ENCODE measurements around the gene LRFN3.
"Not testable (repeated sequence)": the region's sequence is repeated elsewhere in the genome, so short reads cannot be mapped to it uniquely, and the experiment has no call there.

The LRFN3 gene

GRCh38 chr19:35935911-35936737, at the start of gene LRFN3:
TSS of gene LRFN3 (plus strand) at chr19:35936374. CDS start at chr19:35939426, 3,052 bp downstream.
- DNase-seq, result no peak

GRCh38 chr19:35887197-35887596, 49.0 kb upstream of the LRFN3 start:
- no peak for DNase-seq

GRCh38 chr19:35888398-35888797, 47.8 kb upstream of the LRFN3 start:
- DNase-seq, result no peak

DNA sequence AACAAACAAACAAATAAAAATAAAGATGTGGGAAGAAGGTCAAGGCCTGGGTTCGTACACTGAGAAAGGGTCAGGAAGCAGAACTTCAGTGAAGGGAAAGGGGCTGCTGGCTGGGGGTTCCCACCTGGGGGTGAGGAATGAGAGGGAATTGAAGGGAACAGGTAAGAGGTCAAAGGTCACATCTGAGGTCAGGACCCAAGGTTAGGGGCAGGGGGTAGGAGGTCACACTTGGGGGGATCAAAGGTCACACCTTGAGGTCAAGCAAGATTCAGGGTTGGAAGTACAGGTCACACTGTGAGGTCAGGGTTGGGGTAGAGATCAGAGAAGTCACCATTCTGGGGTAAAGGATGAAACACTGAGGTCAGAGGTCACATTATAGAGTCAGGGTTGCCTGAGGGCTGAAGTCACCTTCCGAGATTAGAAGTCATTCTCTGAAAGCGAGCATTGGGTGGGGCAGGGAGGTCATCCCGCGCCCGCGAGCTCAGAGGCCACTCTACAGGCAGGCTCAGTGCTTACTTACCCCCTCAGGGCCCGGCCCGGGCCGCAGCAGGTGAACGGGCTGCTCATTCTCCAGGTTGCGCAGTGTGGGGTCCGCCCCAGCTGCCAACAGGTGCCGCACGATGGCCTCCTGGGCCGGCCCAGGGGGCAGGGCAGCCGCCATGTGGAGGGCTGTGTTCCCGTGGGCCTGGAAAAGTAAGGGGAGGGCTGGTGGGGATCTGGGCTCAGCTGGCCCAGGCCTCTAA, 46.6 kb upstream of the LRFN3 start:
- DNase-seq, result no peak

- no peak for DNase-seq
Measured at GRCh38 chr19:35890113-35890650, 46.0 kb upstream of the LRFN3 start.

DNA sequence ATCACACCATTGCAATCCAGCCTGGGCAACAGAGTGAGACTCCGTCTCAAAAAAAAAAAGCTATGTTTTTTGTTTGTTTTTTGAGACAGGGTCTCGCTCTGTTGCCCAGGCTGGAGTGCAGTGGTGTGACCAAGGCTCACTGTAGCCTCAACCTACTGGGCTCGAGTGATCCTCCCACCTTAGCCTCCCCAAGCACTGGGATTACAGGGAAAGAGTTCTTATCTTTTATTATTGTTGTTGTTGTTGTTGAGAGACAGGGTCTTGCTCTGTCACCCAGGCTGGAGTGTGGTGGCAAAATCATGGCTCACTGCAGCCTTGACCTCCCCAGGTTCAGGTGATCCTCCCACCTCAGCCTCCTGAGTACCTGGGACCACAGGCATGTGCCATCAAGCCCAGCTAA, 44.4 kb upstream of the LRFN3 start:
- not testable (repeated sequence) for DNase-seq

GRCh38 chr19:35894342-35894741, 41.8 kb upstream of the LRFN3 start:
- DNase-seq, result no peak

GRCh38 chr19:35895911-35896642, 40.1 kb upstream of the LRFN3 start:
- DNase-seq, result no peak

GRCh38 chr19:35896643-35897040, 39.5 kb upstream of the LRFN3 start:
- no peak for DNase-seq

- DNase-seq, result no peak
Measured at GRCh38 chr19:35897706-35898451, 38.3 kb upstream of the LRFN3 start.

GRCh38 chr19:35898499-35898809, 37.7 kb upstream of the LRFN3 start:
- no peak for DNase-seq

DNA sequence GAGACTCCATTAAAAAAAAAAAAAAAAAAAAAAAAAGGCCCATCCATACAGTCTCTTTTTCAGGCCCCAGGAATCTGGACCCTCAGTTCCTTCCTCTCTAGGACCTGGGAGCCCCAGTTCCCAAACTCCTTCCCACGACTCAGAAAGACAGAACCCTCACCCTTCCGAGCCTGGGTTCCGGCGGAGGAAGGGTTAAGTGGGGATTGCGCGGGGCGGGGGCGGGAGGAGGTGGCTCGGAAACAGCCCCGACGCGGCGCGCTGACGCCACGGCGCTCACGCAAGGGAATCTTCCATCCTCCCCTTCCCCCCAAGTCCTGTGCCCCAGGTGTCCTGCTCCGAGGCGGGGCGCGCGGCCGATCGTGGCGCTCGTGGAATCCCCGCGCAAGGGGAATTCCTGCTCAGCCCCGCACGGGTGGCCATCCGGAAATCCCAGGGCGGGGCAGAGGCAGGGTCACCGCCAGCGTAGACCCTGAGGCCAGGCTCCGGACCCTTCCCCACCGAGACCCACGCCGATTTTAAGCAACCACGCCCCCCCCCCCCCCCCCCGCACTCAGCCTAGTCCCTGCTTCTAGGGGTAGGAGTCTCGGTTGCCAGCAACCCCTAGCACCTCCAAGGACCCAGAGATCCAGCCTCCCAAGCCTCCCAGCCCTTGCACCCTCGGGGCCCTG, 36.5 kb upstream of the LRFN3 start:
- DNase-seq, result peak; percentile 37 to 62

DNA sequence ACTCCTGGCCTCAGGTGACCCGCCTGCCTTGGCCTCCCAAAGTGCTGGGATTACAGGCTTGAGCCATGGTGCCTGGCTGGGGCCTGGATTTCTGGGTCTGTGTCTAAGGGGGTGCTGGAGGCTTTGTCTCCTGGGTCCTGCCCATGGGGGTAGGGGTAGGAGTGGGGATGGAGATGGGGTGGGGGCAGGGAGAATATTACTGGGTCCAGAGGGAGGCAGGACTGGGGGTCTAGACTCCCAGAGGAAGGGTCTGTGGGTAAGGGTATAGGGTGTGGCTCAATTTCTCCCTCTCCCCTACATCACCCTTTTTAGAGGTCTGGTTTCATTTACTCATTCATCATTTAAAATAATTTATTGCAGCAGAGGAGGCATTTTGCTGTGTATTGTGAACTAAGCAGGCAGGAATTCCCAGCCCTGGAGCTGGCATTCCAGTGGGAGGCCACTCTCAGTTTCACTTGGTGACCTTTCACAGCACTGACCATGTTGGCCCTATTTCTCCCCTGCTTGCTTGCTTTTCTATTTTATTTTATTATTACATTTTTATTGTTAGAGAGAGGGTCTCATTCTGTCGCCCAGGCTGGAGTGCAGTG, 35.0 kb upstream of the LRFN3 start:
- no peak for DNase-seq

- DNase-seq, result peak; percentile 35 to 80
Measured at GRCh38 chr19:35901854-35902661, 34.1 kb upstream of the LRFN3 start, which contains the start of gene HCST. TSS of gene HCST (plus strand) at chr19:35902529. CDS start at chr19:35902594, 65 bp downstream.

- DNase-seq, result no peak
Measured at GRCh38 chr19:35902870-35903475, 33.2 kb upstream of the LRFN3 start.

DNA sequence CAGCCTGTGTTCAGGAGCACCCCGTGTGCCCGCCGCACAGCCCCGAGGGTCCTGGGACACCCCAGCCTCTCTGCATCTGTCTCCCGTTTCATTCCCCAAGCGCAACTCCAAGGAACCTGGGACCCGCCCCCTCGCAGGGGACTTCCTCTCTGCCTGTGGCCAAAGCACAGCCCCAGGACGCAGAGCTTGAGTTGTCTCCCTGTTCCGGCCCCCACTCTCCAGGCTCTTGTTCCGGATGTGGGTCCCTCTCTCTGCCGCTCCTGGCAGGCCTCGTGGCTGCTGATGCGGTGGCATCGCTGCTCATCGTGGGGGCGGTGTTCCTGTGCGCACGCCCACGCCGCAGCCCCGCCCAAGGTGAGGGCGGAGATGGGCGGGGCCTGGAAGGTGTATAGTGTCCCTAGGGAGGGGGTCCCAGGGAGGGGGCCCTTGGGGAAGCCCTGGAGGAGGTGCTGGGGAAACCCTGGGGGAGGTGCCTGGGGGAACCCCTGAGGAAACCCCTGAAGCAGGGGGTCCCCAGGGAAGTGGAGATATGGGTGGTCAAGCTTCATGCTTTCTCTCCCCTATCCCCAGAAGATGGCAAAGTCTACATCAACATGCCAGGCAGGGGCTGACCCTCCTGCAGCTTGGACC, 32.5 kb upstream of the LRFN3 start:
- peak; percentile 59 to 92 for DNase-seq

DNA sequence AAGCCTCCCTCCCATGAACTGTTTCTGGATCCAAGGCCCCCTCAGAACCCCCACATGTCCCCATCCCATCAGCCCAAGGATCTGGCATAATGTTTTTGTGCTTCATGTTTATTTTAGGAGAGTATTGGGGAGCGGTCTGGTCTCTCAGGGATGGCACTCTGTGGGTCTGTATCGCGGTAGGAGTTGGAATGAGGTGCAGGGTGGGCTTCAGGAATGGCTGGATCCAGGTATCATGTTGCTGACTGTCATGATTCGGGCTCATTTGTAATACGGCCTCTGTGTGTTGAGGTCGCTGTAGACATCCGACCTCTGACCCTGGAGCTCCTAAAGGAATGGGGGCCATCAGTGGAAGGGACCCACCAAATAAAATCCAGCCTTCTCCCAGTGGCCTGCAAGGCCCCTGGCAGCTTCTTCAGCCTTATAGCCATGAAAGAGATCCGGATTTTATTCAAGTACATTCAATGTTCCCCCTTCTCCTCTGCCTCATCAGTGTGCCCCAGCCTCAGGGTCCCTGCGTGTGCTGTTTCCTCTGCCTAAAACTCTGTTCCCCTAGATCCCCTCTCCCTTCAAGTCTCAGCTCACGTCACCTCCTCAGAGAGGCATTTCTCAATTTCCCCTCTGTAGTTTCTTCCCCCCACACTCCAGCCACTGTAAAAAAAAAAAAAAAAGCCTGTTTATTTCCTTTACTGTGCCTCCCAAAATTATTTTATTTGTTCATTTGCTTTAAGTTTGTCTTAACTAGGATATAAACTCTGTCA, 31.7 kb upstream of the LRFN3 start:
- peak in 1 of 2 donors; percentile 72 for DNase-seq

GRCh38 chr19:35905178-35905727, 30.9 kb upstream of the LRFN3 start:
- DNase-seq, result no peak

DNA sequence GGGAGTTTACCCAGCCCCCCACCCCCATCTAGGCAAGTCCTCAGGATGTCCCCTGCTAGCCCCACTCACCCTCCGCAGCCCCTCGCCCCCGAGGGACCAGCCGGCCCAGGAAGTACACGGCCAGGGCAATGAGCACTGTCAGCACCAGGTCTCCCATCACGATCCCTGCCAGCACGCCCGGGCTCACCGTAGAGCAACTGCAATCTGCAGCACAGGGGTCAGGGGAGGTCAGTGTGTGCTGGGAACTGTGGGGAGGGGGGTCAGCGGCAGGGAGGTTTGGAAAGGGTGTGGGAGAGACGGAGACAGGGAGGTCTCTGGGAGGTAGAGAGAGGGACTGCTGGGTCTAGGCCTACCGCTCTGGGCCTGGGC, 28.8 kb upstream of the LRFN3 start:
- no peak for DNase-seq
